HEK293 (cell line): ENCODE results near the gene SLC49A3.

ENCODE experiments used
- CTCF ChIP-seq: fragments of 450-650 bp; formaldehyde crosslinking; IDR thresholded peaks from 2 replicates; pipeline ENCODE4 v1.5.1; 2016; ENCODE audit warnings: missing biosample characterization, missing genetic modification characterization
- HOXA7 ChIP-seq: sonication (generic); formaldehyde crosslinking; IDR thresholded peaks from 2 replicates; pipeline ENCODE4 v1.8.1; 2022; ENCODE audit warnings: missing genetic modification reagents, borderline replicate concordance
- MEIS1 ChIP-seq: sonication (generic); formaldehyde crosslinking; IDR thresholded peaks from 2 replicates; pipeline ENCODE4 v1.8.1; 2022; ENCODE audit warnings: missing genetic modification reagents, mild to moderate bottlenecking, borderline replicate concordance
- PATZ1 ChIP-seq: fragments of 450-650 bp; formaldehyde crosslinking; IDR thresholded peaks from 2 replicates; pipeline ENCODE4 v1.5.1; 2016; ENCODE audit warnings: missing biosample characterization, missing genetic modification characterization
- PBX3 ChIP-seq: sonication (generic); formaldehyde crosslinking; IDR thresholded peaks from 2 replicates; pipeline ENCODE4 v1.8.1; 2022; ENCODE audit warnings: mild to moderate bottlenecking, moderate library complexity, missing genetic modification reagents
- PRDM10 ChIP-seq: fragments of 450-650 bp; formaldehyde crosslinking; IDR thresholded peaks from 2 replicates; pipeline ENCODE4 v1.5.1; 2016; ENCODE audit warnings: missing biosample characterization, missing genetic modification characterization
- YY1 ChIP-seq: fragments of 450-650 bp; formaldehyde crosslinking; IDR thresholded peaks from 2 replicates; pipeline ENCODE4 v1.5.1; 2018; ENCODE audit warnings: missing biosample characterization, missing genetic modification characterization
- ZNF248 ChIP-seq: fragments of 450-650 bp; formaldehyde crosslinking; IDR thresholded peaks from 2 replicates; pipeline ENCODE4 v1.5.1; 2017; ENCODE audit warnings: missing biosample characterization, missing genetic modification characterization
- ZNF280D ChIP-seq: fragments of 450-650 bp; formaldehyde crosslinking; IDR thresholded peaks from 2 replicates; pipeline ENCODE4 v1.5.1; 2016; ENCODE audit warnings: missing biosample characterization, missing genetic modification characterization
- ZNF350 ChIP-seq: fragments of 450-650 bp; formaldehyde crosslinking; IDR thresholded peaks from 2 replicates; pipeline ENCODE4 v1.5.0; 2017; ENCODE audit warnings: missing biosample characterization, mild to moderate bottlenecking, missing genetic modification characterization
- ZNF423 ChIP-seq: fragments of 450-650 bp; formaldehyde crosslinking; IDR thresholded peaks from 2 replicates; pipeline ENCODE4 v1.5.1; 2016; ENCODE audit warnings: missing biosample characterization, missing genetic modification characterization
- ZNF48 ChIP-seq: fragments of 450-650 bp; formaldehyde crosslinking; IDR thresholded peaks from 2 replicates; pipeline ENCODE4 v1.5.1; 2016; ENCODE audit warnings: missing biosample characterization, missing genetic modification characterization
- ZNF558 ChIP-seq: fragments of 450-650 bp; formaldehyde crosslinking; IDR thresholded peaks from 2 replicates; pipeline ENCODE4 v1.5.1; 2016; ENCODE audit warnings: missing biosample characterization, missing genetic modification characterization
- ZNF785 ChIP-seq: fragments of 450-650 bp; formaldehyde crosslinking; IDR thresholded peaks from 2 replicates; pipeline ENCODE4 v1.5.1; 2016; ENCODE audit warnings: missing biosample characterization, missing genetic modification characterization

GRCh38 chr4:712093-712492 lies 23.1 kb upstream of the SLC49A3 start:
- TF ChIP-seq CTCF (tag by site-specific recombination) (no peak), ZNF350 (tag by site-specific recombination) (no peak), YY1 (tag by site-specific recombination) (no peak), ZNF248 (no peak), ZNF48 (tag by site-specific recombination) (no peak), ZNF280D (no peak), ZNF785 (tag by site-specific recombination) (no peak), PBX3 (CRISPR knock-in tag) (no peak), PRDM10 (tag by site-specific recombination) (no peak), HOXA7 (CRISPR knock-in tag) (no peak), ZNF423 (tag by site-specific recombination) (no peak), ZNF558 (no peak), PATZ1 (tag by site-specific recombination) (no peak), MEIS1 (CRISPR knock-in tag) (no peak)
